Left ventricle myocardium superior (tissue), 1 donor: ENCODE results near the gene BLVRB. TPM values are rescaled to one million over a fixed set of nuclear protein-coding genes. Genes with fewer than 3 reads are reported as not detected.
A peak's percentile ranks its signal among the peaks of the same experiment; 100 is the strongest.
"Not testable (repeated sequence)": the region's sequence is repeated elsewhere in the genome, so short reads cannot be mapped to it uniquely, and the experiment has no call there.

Source experiments
- ATAC-seq: fragments of 200-7000 bp; cut with Tn5 transposase; one replicate; pipeline ENCODE4 v1.9.1; 2020; ENCODE audit warnings: mild to moderate bottlenecking, moderate library complexity
- DNase-seq: peaks from one replicate; pipeline ENCODE4 v3.0.0-alpha.2; 2020
- intact Hi-C: fragments of 100-400 bp; cut with micrococcal nuclease; formaldehyde crosslinking; loops from one replicate; pipeline ENCODE4 v1.11.0; 2022
- total RNA-seq: library from RNA; stranded (reverse); fragmentation: NEBNext Ultra II Directional; extraction: Animal tissue kit (Norgen Biotek cat#: 25700); gene quantifications from one replicate; pipeline ENCODE4 v1.2.1, GENCODE V29; 2021
- donor health status: DM: no; HTN: yes; CAD: no; lungs with severe emphysema.

BLVRB gene
- total RNA-seq, 1 donor from 2014 or later, result 120 TPM

DNA sequence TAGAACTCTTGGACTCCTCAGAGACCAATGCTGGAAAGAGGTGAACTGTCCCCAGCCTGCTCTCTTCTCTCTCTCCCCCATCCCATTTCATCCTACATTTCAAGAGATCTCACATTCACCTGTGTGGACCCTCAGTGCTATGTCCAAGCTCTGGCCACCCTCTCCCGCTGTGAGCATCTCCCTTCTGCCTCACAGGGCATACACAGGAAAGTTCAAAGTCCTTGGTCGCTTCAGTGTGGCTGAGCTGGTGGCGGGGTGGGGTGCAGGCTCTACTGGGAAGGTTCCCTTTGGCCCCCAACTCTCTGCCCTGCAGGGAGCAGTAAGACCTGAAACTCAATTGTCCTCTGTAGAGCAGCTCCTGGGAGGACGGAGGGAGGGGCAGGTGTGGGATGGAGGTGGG lies 28.2 kb upstream of the BLVRB start:
- DNase-seq (no peak), ATAC-seq (no peak)
- intact Hi-C loops, result no loop called here

DNA sequence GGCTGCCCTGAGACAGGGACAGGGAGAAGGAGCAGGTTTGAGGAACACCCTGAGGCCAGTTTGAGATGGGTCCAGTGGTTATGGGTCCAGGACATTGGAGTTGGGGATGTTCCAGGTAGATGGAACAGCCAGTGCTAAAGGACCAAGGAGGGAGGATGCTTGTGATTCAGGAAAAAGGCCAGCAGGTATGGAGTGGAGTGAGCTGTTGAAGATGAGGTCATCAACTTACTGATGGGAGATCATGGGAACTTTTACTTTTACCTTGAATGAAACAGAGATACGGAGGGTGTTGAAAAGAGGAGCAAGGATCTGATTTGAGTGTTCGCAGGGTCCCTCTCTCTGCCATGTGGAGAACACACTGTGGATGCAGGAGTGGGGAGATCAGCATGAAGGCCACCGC lies 26.7 kb upstream of the BLVRB start:
- no peak for ATAC-seq

DNA sequence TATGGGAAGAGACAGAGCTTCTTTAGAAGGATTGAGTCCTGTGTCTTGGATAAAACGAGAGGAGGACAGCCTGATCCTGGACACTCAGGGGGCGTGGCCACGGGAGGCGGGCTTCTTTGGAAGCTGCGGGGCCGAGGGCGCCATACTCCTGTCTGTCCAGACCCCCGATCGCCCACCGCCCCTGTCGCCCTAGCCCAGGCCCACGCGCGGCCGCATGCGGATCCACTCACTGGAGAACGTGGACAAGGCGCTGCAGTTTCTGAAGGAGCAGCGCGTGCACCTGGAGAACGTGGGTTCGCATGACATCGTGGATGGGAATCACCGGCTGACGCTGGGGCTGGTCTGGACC lies 24.3 kb upstream of the BLVRB start:
- ATAC-seq, result no peak
- intact Hi-C loops, result no loop called here
- no peak for DNase-seq

More for the DNA sequence above, 26.7 kb upstream of the BLVRB start:
- DNase-seq, result no peak
- intact Hi-C loops, result no loop called here

DNA sequence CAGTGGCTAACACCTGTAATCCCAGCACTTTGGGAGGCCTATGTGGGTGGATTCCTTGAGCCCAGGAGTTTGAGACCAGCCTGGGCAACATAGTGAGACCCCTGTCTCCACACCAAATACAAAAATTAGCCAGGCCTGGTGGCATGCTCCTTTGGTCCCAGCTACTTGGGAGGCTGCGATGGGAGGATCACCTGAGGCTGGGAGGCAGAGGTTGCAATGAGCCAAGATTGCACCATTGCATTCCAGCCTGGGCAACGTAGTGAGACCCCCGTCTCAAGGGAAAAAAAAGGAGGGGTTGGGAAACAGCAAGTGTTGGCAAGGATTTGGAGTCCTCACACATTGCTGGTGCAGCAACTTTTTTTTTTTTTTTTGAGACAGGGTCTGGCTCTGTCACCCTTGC lies 20.5 kb upstream of the BLVRB start:
- no peak for ATAC-seq
- intact Hi-C loops, result no loop called here
- no peak for DNase-seq

DNA sequence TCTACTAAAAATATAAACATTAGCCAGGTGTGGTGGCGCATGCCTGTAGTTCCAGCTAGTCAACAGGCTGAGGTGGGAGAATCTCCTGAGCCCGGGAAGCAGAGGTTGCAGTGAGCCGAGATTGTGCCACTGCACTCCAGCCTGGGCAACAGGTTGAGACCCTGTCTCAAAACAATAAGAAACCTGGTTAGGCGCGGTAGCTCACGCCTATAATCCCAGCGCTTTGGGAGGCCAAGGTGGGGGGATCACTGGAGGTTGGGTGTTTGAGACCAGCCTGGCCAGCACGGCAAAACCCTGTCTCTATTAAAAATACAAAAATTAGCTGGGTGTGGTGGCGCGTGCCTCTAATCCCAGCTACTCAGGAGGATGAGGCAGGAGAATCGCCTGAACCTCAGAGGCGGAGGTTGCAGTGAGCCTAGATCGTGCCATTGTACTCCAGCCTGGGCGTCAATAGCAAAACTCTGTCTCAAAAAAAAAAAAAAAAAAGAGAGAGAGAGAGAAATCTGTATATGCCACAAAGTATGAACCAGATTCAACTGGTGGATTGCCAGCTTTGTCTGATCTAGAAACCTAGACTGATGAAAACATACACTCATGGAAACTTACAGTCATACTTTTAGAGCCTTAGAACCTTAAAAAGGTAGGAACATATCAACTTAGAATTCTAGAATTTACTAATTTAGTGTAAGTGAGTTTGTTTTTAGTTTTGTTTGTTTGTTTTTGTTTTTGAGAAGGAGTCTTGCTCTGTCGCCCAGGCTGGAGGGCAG lies 10.5 kb upstream of the BLVRB start:
- DNase-seq, ATAC-seq, intact Hi-C loops: not testable (repeated sequence)

DNA sequence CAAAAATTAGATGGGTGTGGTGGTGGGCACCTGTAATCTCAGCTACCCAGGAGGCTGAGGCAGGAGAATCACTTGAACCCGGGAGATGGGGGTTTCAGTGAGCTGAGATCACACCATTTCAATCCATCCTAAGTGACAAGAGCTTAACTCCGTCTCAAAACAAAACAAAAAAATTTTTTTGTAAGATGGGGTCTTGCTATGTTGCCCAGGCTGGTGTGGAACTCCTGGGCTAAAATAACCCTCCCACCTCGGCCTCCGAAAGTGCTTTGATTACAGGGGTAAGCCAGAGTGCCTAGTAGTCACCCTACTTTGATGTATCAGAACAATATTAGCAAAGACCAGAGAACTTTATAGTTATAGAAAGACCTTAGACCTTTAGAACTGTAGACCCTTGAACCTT lies 9.2 kb upstream of the BLVRB start:
- DNase-seq, result no peak
- no peak for ATAC-seq
- intact Hi-C loops, result no loop called here

DNA sequence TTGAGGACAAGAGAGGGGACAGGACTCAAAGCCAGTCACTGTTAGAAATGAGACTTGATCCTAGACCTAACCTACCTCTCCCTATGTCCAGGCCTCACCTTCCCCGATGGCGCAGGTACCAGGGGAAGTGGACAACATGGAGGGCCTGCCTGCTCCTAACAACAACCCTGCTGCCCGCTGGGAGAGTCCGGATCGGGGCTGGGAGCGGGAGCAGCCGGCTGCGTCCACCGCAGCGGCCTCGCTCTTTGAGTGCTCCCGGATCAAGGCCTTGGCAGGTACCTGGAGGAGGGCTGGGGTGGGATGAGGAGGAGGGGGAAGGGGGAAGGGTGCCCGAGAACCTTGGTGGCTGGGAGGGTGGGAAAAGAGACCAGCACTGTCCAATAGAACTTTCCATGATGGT lies 7.0 kb upstream of the BLVRB start:
- ATAC-seq (no peak), DNase-seq (no peak)
- intact Hi-C loops, result no loop called here

DNA sequence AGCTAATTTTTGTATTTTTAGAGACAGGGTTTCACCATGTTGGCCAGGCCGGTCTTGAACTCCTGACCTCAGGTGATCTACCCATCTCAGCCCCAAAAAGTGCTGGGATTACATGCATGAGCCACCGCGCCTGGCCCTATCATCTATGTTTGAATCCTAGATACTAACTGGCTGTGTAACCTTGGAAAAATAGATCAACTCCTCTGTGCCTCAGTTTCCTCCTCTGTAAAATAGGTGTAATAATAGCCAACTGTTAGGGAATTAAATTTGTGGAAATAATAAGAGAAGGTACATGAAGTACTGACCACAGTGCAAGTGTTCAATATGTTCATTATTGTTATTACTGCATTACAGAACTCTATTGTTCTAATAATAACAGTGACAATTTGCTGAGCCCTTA lies 5.6 kb upstream of the BLVRB start:
- DNase-seq, result no peak
- ATAC-seq, result no peak
- intact Hi-C loops, result no loop called here

DNA sequence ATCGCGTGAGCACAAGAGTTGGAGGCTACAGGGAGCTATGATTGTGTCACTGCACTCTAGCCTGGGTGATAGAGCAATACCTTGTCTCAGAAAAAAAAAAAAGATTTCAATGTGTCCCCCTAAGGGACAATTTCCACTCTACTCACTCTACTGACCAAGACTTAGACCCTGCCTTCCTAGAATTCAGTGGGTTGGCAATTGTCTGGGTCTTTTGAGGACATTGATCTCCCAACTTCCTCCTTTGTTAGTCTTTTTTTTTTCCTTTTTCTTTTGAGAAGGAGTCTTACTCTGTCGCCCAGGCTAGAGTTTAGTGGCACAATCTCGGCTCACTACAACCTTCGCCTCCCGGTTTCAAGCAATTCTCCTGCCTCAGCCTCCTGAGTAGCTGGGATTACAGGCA lies 3.5 kb upstream of the BLVRB start:
- intact Hi-C loops, result no loop called here
- no peak for ATAC-seq
- DNase-seq, result no peak

DNA sequence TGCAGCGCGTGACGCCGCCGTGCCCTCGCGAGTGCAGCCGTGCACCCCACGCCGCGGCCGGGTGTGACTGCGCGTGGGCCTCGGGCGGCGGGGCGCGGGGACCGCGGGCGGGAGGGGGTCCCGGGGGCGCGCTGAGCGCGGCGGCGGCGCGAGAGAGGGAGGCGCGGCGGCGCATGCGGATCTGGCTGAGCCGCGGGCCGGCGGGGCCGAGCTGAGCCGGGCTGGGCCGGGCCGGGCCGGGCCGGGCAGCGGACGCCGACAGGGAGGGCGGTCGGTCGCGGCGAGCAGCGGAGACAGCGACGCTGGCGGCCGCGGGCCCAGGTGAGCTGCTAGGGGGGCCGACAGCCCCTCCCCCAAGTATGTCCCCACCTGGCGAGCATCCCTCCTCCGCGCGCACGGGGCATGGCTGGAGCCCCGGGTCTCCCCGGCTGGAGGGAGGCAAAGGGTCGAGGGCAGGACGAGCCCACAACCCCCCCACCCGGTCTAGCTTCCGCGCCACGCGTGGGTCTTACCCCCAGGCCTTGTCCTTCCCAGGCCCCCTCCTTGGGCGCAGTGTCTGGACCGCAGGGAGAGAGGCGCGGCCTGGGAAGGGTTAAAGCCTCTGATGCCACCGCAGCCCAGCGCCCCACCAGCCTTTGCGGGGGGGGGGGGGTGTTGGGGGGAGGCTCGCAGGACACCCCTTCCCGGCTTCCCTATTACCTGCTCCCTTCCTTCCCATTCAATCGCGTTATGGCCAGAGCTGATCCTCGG lies 1.6 kb upstream of the BLVRB start, which contains the start of gene SPTBN4:
SPTBN4 (plus strand) TSS at position 17 of the 750 bp plus-strand sequence. CDS start 5,621 bp downstream, outside the sequence.
- intact Hi-C loops, result no loop called here
- peak; percentile 35 for DNase-seq
- ATAC-seq, result no peak

DNA sequence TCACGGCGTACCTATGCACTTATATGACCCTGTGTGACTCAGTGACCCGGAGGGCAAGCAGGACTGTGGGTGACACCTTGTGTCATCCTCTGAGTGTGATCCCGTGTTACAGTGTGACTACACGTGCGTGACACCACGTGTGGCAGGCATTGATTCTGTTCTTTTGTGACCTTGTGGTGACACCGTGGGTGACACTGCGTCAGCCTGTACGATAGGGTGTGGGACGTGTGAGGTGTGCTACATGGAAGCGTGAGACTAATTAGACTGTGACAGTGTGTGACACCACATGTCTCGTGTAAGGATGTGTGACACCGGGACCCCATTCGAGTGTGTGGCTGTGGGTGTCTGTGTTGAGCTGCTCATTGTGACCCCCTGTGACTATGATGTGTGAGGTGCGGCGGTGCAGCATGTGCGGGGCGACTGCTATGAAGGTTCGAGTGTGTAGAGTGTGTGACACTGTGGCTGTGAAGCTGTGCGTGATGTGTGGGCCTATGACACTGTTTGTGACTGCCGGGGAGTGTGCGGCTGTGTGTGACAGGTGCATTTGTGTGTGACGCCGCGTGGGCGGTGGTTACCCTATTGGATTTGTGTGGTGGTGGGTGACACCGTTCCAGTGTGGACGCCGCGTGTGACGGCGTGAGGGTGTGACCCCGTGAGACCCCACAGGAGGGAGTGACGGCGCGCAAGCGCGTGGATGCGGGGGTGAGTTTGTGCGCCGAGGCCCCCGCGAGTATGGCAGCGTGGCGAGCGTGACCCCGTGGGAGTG lies 857 bp upstream of the BLVRB start:
- ATAC-seq, result peak; percentile 0
- DNase-seq, result peak; percentile 60
- intact Hi-C loops, result no loop called here

DNA sequence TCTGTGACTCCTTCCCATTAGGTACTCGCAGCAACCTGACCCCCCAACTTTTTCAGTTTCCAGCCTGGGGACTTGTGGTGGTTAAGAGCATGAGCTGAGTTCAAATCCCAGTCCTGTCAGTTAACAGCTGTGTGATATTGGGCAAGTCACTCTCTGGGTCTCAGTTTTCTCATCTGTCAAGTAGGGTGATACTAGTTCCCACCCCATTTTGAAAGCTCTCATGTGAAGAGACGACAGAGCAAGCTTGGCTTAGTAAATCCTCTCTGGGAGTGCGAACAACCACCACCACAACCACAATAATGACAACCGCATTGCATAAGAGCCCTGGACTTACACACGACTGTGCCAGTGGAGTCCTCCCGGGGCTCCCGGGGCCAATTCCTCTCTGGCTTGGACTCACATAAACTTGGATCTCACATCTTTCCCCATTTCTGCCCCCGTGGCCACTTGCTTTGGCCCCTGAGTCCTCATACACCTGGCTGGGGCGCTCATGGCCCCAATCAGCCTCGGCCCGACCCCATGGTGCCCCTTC lies 454 bp downstream of the BLVRB start:
- intact Hi-C loops, result no loop called here
- ATAC-seq, result peak; percentile 28
- DNase-seq, result no peak

DNA sequence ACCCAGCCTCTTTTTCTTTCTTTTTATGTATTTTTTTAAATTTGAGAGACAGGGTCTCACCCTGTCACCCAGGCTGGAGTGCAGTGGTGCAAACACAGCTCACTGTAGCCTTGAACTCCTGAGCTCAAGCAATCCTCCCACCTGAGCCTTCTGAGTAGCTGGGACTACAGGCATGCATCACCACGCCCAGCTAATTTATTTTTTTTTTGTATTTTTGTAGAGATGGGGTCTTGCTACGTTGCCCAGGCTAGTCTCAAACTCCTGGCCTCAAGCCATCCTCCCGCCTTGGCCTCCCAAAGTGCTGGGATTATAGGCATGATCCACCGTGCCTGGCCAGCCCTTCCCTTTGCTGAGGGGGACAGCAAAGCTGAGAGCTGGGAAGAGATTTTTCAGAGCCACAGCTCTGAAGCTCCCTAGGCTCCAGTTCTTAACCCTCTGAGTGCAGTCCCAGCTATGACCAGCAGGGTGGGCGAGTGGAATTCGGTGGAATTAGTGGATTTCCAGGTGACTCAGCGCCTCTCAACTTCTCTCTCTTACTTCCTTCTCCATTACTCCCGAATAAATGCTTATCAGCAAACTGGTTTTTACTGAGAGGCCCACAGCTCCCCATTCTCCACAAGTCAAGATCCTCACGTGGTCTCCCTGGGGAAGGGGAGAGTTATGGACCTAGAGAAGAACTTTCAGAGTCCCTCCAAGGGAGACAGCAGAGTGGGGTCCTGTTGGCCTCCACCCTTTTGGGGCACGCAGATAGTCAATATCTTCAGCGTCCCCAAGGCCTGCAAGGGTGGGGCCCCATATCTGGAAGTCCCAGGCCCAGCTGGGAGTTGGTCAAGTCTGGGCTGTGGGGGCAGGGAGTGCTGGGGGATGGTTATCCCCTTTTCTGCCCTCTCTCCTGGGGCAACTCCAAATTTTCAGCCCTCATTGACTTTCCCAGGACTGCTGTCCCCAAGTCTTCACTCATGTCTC lies 1.2 kb downstream of the BLVRB start:
- DNase-seq (peak; percentile 83), ATAC-seq (peak; percentile 13)
- intact Hi-C loops, result no loop called here

DNA sequence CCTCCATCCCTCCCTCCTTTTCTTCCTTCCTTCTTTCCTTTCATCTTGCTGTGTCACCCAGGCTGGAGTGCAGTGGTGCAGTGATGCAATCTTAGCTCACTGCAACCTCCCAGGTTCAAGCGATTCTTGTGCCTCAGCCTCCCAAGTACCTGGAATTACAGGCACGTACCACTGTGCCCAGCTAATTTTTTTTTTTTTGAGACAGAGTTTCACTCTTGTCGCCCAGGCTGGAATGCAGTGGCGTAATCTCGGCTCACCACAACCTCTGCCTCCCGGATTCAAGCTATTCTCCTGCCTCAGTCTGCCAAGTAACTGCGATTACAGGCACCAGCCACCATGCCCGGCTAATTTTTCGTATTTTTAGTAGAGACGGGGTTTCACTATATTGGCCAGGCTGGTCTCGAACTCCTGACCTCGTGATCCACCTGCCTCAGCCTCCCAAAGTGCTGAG lies 1.9 kb downstream of the BLVRB start:
- DNase-seq, intact Hi-C loops, ATAC-seq: not testable (repeated sequence)

DNA sequence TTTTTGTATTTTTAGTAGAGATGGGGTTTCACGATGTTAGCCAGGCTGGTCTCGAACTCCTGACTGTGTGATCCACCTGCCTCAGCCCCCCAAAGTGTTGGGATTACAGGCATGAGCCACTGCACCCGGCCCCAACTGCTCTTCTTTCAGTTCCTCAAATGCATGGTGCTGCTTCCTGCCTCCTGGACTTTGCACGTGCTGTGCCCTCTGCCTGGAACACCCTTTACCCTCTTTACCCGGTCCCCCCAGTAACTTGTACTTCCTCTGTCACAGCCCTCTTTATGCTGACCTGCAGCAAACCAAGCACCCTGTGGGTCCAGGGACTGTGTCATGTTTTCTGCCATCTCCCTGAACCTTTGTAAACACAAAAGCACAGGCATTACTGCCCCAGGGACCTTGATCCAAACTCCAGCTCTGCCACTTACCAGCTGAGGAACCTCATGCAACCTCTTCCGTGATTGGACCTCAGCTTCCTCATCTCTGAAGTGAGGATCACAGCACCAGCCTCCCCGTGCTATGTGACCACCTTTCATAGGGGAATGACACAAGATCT lies 3.8 kb downstream of the BLVRB start:
- peak; percentile 59 for DNase-seq
- ATAC-seq, result no peak
- intact Hi-C loops, result no loop called here

DNA sequence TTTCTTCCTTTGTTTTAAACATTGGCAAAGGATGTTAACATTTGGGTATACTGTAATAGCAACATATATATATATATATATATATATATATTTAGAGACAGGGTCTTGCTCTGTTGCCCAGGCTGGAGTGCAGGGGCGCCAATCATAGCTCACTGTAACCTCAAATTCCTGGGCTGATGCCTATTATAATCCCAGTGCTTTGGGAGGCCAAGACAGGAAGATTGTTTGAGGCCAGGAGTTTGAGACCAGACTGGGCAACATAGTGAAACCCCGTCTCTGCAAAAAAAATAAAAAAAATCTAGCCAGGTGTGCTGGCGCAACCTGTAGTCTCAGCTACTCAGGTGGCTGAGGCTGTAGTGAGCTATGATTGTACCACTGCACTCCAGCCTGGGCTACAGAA lies 5.4 kb downstream of the BLVRB start:
- intact Hi-C loops, result no loop called here
- DNase-seq (no peak), ATAC-seq (no peak)

DNA sequence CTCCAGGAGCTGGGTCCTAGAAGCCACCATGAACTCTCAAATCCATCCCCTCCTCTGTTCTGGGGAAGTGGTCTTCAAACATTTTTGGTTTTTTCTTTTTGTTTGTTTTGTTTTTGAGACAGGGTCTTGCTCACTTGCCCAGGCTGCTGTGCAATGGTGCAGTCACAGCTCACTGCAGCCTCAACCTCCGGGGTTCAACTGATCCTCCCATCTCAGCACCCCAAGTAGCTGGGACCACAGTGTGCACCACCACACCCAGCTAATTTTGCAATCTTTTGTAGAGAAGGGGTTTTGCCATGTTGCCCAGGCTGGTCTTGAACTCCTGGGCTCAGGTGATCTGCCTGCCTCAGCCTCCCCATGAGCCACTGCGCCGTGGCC lies 7.0 kb downstream of the BLVRB start:
- ATAC-seq (no peak), DNase-seq (no peak)
- intact Hi-C loops, result no loop called here

DNA sequence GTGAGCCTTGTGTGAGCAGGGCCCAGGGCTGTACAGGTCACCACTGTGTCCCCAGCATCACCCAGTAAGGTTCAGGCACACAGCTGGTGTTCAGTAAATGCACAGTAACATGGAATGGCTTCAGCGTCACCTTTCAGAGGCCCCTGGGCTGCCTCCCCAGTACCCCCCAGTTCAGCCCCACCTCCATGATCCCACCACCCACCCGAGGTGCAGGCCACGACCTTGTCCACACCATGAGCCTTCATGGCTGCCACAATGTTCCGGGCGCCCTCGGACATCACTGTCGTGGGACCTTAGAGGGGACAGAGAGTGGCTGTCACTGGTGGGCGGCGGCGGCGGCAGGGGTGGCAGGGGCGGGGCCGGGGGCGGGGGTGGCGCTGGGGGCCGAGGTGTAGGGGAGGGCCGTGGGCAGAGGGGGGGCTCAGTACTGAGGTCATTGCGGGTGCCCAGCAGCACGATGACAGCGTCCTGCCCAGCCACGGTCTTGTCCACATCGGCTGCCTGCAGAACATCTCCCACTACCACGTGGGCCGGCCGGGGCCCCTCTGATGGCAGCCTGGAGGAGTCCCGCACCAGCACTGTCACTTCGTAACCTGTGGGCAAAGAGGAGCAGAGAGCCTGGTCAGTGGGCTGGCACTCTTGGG lies 7.5 kb downstream of the BLVRB start:
- ATAC-seq (no peak), DNase-seq (no peak)
- intact Hi-C loops, result no loop called here
